ENCODE results near the gene PYGL.

Gene PYGL

DNA sequence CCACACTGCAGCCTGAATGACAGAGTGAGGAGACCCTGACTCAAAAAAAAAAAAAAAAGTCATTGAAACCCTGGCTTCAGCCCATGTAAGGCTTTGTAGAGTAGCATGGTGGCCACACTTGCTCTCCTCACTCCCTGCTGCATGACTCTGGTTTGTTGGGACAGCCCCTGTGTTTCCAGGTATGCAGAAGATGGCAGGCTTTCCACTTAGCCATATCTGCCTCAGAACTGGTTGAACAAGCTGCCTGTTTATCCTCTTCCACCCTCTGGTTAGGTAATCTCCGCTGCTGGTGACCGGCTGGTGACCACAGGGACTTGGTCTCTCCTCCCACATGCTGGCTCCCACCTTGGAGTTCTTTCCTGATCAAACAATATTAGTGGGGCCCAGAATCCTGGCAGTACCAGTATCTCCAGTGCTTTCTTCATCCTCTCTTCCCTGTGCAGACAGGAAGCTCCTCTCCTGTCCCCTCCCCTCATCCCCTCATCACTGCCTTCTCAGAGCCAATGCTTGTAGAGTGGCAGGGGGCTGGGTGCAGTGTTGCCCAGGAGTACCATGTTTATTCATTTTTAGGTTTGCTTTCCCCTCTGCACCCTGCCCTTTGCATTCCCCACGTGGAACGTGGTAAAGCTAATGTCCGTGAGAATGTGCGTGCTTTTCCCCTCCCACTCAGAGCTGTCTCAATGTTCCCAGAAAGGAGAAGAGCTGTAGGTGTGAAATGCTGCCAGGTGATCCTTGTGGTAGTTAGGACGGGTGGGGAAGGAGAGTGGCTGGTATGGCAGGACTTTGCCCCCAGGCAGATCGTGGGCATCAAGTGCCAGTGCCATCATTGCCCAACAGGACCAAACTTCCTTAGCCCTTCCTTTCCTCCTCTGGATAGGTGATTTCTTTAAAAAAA lies 61.1 kb downstream of the PYGL start:
- no peak for DNase-seq (ENCODE audit: low read depth in 2 of 2, low spot score in 1 of 2)

DNA sequence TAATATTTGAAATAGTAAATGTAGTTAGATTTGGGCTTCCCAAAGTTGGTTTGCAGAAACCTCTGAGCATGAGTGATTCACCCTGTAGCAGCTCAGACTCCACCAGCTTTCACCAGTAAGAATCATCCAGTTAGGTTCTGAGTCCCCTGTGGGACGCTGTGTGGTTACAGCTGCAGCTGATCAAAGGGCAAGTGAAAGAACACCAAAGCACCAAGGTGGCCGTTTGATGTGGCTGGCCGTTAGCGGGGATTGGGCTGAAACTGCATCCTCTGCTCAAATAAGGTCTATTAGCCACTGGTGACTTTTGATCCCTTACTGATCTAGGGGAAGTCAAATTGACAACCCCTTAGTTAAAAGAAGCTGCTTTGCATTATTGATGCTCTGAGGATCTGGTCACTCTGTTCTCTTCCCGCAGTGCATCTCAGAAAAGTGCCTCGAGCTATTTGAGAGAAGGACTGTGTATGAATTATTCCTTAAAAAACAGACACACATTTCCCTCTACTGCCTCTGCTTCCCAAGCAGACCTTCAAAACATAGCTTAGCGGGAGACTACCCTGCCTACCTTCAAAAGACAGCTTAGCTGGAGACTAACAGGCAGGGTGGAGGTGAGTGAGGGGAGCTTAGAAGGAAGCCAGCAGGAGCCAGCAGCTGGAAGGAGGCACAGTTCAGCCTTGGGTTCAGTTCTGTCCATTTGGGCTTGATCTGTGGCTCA lies 68.8 kb downstream of the PYGL start:
- DNase-seq (ENCODE audit: low read depth in 2 of 2, low spot score in 1 of 2): peak in 1 of 2 donors; percentile 12

DNA sequence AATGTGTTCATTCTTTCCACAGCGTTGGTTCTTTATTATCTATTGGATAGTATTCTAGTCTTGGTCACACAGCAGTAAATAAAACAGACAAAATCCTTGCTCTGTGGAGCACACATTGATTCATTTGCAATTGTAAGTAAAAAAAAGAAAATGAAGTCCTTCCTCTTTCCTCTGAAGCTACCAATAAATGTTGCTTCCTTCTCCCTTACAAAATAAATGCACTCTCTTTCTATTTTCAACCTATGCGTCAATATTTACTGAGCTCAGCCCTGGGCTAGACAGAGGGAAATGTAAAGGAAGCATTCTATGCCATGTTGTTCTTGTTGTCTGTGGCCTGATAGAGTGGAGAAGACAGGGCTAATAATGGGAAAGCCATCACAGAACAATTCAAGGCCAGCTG lies 69.5 kb downstream of the PYGL start:
- no peak for DNase-seq (ENCODE audit: low read depth in 2 of 2, low spot score in 1 of 2)

DNA sequence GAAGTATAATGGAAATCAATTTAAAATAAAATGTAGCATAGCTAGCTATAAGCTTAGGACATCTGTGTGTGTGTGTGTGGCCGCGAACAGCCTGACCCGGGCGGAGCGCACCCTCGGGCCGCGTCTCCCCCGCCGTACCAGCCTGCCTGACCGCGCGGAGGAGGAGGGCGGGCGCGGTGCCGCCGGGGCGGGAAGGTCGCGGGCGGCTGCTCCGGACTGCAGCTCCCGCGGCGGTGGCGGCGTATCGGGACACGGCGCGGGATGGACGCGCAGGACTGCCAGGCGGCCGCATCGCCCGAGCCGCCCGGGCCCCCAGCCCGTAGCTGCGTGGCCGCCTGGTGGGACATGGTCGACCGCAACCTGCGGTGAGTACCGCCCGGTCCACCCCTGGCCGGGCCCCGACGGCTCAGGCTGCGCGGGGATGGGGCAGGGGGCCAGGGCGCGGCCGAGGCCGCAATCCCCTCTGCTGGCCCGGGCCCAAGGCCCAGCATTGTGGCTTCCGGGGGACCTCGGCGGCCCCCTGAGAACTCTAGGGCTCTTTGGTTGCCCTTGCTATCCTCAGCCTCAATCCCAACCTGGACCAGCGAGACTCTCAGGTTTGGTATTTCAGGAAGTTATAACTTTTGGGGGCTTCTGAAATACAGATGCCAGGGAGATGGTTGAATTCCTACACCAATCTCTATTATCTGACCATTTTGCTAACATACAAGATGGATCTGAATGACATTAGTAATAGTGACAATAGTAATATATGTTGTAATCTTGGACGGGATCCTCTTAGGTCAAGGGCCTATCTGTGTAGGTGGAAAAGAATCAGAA lies 72.2 kb downstream of the PYGL start, which contains the start of gene ABHD12B:
ABHD12B (plus strand) TSS at position 140 of the 819 bp plus-strand sequence; CDS start at position 262, 122 bp downstream.
- DNase-seq (ENCODE audit: low read depth in 2 of 2, low spot score in 1 of 2): no peak

DNA sequence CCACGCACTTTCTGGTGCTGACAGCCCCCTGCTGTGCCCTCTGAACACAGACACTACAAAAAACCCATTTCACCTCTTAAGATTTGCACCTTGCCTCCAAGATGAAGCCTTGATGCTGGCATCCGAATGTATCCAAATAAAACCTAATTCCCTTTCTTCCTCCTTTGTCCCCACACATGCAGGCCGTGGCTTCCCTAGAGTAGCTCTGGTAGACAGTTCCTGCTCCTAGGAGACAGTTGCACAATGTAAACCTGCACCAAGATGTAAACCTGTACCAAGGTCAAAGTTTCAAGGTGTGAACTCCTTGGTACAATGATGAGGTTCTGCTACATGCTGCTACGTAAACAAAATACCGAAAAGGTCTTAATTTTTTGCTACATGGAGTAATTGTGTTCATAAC lies 73.1 kb downstream of the PYGL start:
- no peak for DNase-seq (ENCODE audit: low read depth in 2 of 2, low spot score in 1 of 2)

DNA sequence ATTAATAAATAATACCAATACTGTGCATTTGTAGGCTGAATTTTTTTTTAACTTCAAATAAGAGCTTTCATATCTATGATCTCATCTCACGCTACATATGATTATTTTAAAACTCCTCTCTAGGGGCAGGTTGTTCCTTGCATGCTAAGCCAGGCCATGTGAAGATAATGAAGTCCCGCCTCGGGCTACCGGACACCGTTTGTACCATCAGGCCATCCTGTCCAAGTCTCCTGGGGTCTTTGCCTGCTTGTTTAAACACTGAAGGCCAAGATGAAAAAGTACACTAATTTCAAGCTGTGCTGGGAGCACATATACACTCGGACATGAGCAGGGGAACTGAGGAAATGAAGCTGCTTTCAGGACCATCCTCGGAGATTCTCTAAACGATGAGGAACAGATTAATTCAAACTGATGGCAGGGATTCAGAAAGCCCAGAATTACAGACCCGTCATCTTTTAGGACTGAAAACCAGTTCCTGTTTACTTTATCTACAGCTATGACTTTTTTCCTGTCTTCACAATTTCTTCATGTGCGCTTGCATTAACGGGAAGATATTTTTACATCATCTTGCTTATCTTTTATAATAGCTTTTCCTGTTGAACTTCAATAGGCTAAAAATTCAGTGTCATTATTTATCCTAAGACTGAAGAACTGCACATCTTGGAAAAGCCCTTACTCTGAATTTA lies 78.7 kb downstream of the PYGL start:
- no peak for DNase-seq (ENCODE audit: low read depth in 2 of 2, low spot score in 1 of 2)

DNA sequence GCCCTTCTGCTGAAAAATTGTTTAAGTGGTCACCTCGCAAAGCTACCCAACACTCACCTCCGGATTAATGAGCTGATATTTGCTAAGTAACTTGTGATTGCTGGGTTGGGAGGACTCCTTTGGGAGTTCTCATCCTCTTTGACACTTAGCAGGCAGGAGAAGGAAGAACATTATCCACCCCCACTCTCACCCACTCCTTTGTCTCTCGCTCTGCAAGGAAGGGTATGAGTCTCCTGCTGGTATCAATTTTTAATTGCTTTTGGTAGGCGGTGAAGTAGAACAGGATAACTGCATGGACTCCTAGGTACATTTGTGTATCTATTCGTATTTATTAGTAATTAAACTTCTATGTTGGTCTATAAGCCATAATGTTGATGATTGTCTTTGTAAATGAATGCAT lies 79.3 kb downstream of the PYGL start:
- DNase-seq (ENCODE audit: low read depth in 2 of 2, low spot score in 1 of 2): no peak

DNA sequence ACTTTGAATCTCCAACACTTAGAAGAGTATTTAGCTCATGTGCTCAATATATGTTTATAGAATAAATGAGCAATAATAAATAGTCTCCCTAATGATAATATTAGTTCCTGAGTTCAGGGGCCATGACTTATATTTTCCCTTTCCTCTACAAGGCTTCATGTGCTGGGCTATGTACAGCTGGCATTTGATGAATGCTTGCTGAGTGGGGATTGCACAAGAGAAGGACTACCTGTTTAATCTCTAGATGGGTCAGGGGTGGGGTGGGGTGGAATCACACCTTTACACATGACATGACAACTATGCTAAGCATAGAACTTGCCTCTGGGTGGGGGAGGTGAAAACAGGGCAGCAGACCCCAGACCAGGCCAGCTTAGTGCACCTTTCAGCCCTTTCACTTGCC lies 80.0 kb downstream of the PYGL start:
- no peak for DNase-seq (ENCODE audit: low read depth in 2 of 2, low spot score in 1 of 2)

DNA sequence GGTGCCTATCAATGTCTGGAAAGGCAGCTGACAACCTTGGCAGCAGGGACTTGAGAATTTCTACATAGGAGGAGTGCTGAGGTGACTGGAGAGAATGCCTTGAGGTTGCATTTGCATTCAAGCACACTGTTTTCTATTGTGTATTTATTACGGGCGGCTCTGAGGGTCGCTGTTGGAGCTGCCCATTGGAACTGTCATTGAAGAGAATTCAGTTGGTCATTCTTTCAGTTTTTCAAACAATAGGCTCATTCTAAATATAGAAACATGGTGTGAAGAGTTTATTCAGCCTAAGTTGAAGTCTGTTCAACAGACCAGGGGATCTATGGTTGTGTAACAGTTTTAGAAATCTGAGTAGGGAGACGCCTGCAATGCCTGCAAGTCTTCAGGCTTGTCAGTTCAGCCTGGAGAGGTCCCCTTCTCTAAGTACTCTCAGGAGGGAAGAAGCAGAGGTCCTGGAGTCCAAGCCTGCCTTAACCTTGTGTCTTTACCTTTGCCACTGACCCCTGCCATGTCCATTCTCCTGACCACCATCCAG lies 82.2 kb downstream of the PYGL start:
- no peak for DNase-seq (ENCODE audit: low read depth in 2 of 2, low spot score in 1 of 2)

DNA sequence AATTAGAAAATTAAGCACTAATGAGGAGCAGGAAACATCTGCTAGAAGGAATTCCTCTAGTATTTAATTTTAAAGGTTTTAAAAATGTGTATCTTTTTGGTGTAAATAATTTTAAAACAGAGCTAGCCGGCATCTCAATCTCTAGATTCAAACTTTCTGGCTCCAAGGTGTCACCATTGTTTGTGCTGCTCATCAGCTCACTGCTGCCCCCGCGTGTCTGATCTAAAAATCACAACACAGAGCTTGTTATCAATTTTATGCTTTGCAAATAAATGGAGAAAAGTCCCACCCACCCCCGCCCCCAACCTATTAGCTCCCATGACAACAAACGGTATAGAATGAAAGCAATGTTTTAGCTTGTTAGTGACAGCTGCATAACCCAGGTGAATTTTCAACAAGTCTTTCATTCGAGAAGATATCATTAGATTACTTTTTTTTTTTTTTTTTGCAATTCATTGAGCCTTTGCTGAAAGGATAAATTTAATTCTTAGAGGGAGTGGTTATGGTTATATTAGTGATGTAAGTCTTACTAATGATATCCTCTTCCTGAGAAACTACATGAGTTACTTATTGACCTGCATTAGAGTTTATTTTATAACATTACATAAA lies 83.7 kb downstream of the PYGL start:
- peak; percentile 73 to 82 for DNase-seq (ENCODE audit: low read depth in 2 of 2, low spot score in 1 of 2)

DNA sequence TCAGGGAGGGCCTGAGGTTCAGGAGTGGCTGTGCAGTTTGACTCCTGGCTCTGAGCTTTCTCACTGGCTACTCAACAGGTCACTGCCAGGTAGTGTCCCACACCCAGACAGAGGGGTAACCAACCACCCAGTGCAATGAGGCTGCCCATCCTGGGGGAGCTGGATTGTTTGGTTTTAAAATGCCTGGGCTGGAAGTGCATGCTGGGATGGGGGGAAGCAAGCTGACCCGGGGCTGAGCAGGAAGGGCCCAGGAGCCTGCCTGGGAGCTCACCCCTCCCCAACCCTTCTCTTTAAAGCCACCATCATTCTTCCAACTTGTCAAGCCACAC lies 85.0 kb downstream of the PYGL start:
- DNase-seq (ENCODE audit: low read depth in 2 of 2, low spot score in 1 of 2): no peak

DNA sequence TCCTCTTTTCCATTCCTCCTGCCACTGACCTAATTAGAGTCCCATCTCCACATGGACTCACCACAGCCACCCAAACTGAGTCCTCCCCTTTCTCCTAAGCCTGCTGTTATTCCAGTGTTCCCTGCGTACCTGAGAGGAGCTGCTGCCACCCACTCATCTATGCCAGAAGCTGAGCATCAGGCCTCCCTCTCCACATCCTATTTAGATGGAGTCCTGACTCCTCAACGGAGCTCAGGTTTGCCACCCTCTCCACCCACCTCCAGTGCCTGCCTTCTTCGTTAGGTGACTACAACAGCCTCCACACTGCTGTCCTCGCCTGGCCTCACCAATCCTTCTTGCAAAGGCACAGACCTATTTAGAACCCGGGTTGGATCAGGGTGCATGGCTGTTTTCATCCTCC lies 87.6 kb downstream of the PYGL start:
- DNase-seq (ENCODE audit: low read depth in 2 of 2, low spot score in 1 of 2): no peak

DNA sequence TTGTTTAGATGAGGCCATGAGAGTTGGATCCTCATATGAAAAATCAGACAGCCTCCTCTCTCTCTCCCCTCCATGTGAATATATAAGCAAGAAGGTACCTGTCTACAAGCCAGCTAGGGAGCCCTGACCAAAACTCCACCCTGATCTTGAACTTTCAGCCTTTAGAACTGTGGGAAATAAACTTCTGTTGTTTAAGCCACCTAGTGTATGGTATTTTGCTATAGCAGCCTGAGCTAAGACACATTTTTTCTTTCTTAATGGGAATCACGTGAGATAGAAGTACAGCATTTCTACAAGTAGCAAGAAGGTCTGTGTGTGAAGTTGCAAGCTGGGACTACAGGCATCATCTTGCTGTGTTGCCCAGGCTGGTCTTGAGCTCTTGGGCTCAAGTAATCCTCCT lies 88.7 kb downstream of the PYGL start:
- DNase-seq (ENCODE audit: low read depth in 2 of 2, low spot score in 1 of 2): no peak
